ENCODE measurements around the gene ATIC.

Gene ATIC

DNA sequence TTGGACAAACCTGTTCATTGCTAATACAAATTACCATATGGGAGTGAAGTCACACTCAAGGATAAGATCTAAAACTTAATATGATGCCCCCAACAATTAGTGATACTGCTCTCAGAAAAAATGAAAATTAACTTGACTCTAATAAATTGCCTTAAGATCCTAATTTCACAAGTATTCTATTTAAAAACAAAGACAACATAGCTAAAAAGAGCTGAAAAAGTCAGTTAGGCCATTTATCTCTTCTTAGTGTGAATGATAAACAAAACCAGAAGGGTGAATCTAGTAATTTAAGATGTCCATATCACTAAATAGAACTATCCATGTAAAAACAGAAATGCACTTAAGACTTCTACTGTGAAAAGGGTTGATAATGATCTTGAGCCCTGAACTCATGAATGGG lies 70.6 kb downstream of the ATIC start:
- DNase-seq (ENCODE audit: extremely low read depth, low read depth): no peak
- TF ChIP-seq, protein P1, sequence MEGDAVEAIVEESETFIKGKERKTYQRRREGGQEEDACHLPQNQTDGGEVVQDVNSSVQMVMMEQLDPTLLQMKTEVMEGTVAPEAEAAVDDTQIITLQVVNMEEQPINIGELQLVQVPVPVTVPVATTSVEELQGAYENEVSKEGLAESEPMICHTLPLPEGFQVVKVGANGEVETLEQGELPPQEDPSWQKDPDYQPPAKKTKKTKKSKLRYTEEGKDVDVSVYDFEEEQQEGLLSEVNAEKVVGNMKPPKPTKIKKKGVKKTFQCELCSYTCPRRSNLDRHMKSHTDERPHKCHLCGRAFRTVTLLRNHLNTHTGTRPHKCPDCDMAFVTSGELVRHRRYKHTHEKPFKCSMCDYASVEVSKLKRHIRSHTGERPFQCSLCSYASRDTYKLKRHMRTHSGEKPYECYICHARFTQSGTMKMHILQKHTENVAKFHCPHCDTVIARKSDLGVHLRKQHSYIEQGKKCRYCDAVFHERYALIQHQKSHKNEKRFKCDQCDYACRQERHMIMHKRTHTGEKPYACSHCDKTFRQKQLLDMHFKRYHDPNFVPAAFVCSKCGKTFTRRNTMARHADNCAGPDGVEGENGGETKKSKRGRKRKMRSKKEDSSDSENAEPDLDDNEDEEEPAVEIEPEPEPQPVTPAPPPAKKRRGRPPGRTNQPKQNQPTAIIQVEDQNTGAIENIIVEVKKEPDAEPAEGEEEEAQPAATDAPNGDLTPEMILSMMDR (IDR thresholded peaks at IDR 0.05; ENCODE audit: low read depth, low read length): no peak

DNA sequence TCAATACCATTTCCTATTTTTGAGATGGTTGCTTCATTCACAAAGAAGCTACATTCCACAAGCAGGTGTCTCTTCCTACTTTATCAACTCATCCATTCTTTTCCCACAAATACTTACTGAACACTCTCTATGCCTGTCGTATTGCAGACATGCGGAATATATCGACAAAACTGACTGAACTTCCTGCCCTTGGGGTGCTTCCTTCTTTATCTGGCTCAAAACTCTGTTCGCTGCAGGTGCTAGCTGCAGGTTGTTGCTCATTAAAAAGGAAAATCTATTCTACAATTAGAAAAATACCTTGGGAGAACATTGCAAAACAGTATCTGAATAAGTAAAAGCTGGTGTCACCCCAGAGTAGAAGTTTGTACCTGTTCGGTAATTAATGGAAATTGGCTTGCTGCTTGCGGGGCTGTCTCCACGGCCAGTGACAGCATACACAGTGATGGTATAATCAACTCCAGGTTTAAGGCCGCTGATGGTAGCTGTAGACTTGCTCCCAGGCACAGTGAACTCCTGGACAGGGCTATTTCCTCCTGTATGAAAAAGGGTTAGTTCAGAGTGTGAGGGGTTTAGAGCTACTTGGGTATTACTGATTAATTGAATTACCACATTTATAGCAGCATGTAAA lies 71.9 kb downstream of the ATIC start:
- no peak for DNase-seq (ENCODE audit: extremely low read depth, low read depth)
- TF ChIP-seq, protein P1 (IDR thresholded peaks at IDR 0.05; ENCODE audit: low read depth, low read length): no peak

DNA sequence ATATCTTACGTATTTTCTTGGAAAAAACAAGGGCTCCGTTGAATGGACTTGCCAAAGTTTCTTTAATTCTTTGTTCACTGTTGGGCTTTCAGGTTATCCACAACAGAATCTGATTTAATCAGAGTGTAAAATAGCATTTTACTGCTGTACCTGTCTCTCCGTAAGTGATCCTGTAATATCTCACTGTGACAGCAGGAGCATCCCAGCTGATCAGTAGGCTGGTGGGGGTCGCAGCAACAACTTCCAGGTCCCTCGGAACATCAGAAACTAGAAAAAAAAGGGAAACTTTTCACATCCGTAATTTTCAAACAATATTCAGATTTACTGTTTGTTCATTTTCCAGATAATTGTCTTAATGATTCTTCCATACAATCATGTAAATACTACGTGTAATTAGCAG lies 72.9 kb downstream of the ATIC start:
- TF ChIP-seq, protein P1 (IDR thresholded peaks at IDR 0.05; ENCODE audit: low read depth, low read length): no peak

DNA sequence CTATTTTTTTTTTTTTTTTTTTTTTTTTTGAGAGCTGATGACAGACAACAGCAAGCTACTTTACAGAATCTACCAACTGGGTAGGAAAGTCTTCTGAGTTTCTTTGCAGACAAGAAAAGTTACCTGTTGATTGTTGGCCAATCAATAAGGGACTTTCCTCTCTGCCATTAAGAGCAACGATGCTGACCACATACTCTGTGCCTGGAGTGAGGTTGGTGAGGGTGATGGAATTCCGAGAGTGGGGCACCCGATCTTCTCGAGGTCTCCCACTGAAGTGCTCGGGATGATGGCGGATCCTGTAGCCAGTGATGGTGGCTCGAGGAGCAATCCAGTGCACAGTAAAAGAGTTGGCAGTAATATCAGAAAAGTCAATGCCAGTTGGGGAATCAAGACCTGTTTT lies 74.7 kb downstream of the ATIC start:
- no peak for DNase-seq (ENCODE audit: extremely low read depth, low read depth)
- TF ChIP-seq, protein P1 (IDR thresholded peaks at IDR 0.05; ENCODE audit: low read depth, low read length): no peak

More for the DNA sequence above, 72.9 kb downstream of the ATIC start:
- no peak for DNase-seq (ENCODE audit: extremely low read depth, low read depth)

DNA sequence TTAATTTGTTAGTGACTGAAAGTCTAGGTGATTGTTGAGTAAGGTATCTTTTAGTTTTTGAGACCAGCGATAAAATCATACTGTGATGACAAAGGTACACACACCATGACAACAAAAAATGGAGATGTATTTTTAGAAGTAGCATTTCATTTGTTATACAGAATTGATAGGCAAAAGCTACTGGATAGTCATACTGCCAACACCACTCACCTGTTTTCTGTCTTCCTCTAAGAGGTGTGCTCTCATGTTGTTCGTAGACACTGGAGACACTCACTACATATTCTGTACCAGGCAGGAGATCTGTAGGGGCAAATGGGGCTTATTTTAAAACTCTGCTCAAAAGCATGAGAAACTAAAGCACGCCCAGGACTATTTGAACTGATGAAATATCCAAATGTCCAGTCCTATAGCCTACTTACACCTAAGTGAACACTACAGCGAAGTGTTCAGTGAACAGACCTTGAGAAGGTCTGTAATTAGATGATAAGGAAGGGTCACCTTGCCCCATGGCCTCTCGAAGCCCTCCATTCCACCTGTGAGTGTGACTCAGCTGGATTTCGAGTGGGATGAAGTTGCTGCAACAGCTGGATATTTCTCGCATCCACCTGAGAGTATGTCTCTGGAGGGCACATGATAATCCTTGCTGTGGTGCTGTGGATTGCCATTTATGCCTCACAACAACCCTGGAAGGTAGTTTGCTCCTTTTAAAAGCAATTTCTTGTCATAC lies 76.3 kb downstream of the ATIC start:
- no peak for DNase-seq (ENCODE audit: extremely low read depth, low read depth)
- TF ChIP-seq, protein P1 (IDR thresholded peaks at IDR 0.05; ENCODE audit: low read depth, low read length): no peak

DNA sequence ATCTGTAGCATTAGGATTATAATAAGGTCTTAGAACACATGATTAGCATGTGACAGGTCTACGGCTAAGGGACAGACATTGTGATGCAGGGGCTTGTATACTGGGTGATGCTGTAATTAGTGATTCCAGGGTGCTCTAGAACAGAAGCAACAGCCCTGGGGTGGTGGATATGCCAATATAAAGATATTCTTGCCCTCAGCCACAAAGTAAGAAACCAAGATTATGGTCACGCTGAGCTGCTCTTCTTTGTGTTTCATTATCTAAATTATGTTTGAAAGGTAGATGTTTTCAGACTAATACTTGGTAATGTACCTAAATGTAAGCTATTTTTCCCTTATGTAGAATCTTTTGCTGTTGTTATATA lies 78.7 kb downstream of the ATIC start:
- no peak for DNase-seq (ENCODE audit: extremely low read depth, low read depth)
- TF ChIP-seq, protein P1 (IDR thresholded peaks at IDR 0.05; ENCODE audit: low read depth, low read length): no peak

DNA sequence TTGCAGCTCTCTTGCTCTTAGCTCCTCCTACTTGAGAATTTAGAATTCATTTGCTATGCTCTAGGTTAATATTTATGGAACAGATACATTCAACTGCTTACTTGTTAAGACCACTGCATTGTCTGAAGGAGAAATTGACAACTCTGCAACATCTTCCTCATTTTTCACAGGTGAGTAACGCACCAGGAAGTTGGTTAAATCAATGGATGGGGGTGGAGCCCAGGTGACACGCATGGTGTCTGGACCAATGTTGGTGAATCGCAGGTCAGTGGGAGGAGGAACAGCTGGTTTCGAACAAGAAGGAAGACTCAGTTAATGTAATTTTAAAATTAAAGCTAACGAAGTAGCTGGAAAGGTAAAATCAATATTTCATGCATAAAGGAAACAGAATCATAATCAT lies 79.7 kb downstream of the ATIC start:
- TF ChIP-seq, protein P1 (IDR thresholded peaks at IDR 0.05; ENCODE audit: low read depth, low read length): no peak
- no peak for DNase-seq (ENCODE audit: extremely low read depth, low read depth)
